NCI-H69 (cell line): ENCODE measurements around the gene PKD1L1.
A peak's percentile ranks its signal among the peaks of the same experiment; 100 is the strongest.
"Not testable (repeated sequence)": the region's sequence is repeated elsewhere in the genome, so short reads cannot be mapped to it uniquely, and the experiment has no call there.

Experiments
- DNase-seq: peaks from one replicate; lab custom pipeline; 2025; lab: John Stamatoyannopoulos, UW

The PKD1L1 gene

DNA sequence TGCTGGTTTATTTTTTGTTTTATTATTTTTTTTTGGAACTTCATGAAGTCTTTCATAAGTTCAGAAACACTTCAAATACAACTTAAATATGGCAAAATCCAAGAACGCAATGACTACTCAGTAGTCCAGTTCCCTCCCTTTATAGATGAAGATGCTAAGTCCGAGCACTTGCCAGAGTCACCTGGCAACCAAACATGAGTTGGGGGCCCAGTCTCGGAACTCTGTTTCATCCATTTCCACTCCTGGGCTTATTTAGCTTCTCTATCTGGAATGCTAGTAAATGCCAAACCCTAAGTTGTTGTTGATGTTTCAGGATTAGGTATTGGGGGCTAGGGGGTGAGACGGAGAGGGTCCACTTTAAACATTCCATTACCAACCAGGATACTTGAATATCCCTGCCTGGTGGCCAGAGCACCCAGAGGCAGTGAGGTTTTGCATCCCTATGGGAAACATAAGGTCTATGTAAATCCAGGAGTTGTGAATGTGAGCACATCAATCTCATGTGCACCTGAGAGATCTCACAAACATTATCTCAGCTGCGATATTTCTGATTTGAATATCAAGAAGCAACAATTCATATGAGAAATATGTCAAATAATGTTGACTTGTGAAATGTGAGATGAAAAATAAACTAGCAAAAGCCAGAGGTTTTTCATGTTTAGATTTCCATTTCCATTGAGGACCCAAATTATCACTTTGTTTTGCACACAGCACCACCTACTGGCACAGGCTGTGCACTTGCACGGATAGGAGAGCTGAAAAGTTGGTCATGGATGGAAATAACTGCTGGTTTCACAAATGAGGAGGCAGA is 129.3 kb downstream of the PKD1L1 start:
- peak; percentile 79 for DNase-seq

DNA sequence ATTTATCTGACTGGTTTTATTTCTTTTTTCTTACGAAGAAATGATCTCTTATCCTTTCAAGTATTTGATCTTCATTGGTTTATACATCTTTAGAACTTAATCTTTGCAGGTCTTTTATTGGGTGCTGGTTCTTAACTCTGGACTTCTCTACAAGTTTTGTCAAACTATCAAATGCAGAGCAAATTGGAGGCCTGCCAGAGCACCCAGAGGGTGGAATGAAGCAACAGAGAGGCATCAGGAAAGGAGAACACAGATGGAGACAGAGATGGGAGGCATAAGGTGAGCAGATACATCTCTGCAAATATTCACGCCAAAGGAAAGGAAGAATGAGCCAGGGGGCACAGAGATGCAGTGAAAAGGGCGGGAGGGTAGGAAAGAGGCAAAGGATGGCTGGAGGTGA is 130.3 kb downstream of the PKD1L1 start:
- peak; percentile 51 for DNase-seq

DNA sequence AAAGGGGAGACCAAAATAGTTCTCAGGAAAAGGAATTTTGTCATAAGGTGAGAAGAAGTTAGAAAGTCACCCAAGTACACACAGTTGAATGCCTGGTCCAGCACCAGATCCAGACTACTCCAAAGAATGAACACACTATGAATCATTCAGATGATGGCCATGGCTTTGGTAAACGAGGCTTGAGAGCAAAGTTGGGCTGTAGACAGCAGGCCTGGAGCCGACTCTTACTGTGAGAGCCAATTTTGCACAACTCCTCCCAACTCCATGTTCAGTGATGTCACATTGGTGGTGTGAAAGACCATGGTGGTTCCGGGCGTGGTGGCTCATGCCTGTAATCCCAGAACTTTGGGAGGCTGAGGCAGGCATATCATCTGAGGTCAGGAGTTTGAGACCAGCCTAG is 131.6 kb downstream of the PKD1L1 start:
- peak; percentile 19 for DNase-seq

DNA sequence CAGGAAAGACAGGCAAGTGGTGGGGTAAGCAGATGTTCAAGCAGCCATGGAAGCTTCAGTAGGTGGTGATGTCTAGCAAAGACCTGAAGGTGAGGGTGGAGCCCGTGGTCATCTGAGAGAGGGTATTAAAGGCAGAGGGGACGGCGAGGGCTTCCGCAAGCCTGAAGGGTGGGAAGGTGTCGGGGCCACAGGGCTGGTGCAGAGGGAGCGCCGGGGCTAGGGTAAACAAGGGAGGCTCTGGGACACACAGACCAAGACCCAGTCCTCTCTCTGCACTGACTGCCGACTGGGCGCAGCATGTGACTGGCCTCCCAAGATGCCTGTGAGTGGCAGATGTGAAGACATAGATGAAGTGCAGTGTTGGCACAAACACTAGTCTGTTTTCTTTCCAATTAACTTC is 132.4 kb downstream of the PKD1L1 start:
- no peak for DNase-seq

DNA sequence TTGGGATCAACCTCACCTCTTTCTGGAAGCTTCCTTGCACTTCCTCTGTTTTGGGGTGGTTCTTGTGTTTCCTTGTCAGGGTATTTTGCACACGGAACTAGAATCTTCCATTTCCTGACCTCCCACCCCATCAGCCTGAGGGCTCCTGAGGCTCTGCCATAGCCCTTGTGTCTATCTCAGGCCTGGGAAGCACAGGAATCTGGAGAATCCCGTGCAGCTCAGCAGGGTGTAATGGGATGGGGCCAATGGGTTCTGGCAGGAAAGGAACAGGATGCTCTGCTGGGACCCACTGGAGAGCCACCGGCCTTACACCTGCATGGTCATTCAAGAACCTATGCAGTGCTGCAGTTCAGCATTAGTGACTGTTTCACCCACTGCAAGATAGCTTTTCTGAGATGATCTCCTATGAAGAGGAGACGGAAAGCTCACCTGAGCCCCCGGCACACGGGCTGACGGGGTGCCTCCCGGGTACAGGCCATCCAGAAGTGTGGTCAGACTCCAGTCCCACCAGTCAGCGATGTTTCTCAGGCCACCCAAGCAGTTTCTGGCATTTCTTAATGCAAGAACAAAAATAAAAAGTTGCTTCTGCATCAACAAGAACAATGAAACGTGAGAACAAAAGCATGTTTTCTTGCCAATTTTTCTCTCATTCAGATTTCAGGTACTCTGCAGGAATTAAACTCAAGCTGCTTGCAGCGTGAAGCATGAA is 133.2 kb downstream of the PKD1L1 start:
- DNase-seq, result no peak

DNA sequence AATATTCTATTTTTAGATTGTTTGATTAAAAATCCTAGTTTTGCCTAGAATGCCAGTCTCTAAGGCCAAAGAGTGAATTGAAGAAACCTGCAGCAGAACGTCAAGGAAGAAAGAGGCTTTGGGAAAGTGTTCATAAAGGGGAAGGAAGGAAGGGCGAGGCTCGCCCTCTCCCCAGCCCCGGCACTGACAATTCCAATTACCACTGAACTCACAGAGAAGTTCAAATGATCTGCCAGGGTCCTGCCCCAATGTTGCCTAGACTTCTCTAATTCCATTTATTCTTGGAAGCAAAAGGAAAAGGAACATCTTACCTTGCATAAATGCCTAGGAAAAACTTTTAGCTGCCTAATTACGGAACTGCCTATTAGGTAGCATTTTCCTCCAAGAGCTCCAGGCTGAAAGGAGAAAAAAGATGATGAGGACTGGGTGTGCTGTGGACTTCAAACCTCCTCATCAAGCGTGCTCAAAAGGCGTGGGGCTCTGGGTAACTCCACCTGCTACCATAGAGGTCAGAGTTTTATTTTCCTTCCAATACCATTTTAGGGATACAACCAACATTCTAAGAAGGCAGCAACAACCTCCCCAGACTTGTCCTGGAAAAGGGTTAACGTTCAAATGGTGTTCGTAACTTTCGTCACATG is 134.5 kb downstream of the PKD1L1 start:
- no peak for DNase-seq

DNA sequence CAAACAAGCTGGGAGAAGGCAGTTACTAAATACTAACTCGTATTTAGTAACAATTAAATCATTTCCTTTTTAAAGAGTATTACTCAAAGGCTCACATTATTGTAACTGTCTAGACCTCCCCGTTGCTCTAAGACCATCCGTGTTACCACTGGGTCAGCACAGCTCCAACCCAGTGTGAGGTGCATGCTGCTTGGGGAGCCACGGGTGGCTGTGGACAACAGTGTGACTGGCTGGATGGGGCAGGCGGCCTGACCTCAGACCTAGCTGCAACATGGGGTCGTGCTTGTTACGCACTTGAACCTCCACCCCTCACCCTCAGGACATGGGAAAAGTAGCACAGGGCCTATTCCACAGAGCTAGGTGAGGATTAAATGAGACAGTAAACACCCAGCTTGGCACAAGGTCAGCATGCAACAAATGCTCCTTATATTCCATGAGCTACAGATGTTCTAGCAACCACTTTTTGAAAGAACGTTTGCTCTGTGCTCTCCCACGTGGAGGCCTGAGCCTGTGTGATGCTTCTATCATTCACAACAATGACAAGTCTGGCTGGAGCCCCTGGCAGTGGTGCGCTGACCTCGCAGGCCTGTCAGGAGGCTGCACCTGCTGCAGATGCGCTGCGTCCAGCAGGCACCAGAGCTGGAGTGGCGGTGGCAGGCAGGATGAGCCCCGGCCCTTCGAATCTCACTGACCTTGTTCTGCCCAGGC is 135.7 kb downstream of the PKD1L1 start:
- DNase-seq, result peak; percentile 33

DNA sequence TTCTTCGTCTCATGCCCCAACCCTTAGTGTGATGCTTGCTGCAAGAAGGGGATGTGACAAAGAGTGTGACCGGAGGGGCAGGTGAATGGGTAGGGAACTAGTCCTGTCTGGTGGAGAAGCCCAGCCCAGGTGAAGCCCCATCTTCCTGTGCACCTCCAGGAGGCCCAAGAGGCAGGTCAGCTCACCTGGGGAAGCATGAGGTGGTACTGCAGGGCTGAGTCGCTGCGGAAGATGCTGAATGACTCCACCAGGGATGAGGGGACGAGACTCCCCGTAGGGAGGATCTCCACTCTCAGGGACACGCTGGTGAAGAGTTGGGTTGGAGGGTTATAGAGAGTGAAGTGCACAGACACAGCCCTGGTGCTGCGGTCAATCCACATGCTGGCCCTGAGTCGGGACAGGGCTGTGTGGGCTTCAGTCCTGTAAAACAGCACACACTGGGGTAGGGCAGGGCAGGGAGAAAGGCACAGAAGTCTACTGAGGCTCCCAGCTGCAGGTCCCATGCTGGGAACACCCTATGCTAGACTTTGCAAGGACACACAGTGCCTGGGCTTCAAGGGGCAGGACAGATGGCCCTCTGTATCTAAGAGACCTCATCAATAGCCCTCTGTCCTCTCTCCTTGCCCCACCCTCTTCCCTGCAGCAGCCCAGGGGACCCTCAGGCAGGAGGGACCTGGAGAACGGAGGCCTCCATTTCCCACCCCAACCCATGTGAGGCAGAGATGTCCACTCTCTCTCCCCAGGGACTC is 136.5 kb downstream of the PKD1L1 start:
- DNase-seq, result no peak

DNA sequence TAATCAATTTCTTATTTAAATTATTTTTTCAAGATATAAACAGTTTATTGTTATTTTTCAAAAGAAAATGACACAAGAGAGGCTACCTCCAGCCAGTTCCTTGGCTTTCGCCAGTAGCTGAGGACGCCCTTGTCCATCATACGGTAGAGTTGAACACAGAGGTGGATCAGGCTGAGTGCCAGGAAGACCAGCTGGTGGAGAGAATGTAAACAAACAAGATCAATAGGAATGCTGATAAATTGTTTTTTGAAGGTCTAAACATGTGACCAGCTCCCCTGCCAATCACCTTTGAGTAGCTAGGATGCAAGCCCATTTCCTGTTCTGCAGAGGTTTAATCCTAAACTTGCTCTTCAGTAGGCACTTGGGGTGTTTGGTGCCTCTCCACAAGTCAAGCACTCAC is 138.9 kb downstream of the PKD1L1 start:
- peak; percentile 60 for DNase-seq

DNA sequence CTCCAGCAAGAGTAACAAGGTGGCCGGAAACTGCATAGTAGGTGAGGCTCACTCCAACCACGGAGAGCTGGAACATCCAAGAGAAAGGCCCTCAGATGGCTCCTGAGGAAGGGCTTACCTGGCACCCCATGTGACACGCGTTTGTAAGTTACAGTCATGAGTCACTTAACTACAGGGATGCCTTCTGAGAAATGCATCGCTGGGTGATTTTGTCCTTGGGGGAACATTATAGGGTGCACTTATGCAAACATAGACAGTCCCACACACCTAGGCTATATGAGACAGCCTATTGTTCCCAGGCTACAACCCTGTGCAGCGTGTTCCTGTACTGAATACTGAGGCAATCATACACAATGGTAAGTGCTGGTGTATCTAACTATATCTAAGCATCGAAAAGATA is 139.9 kb downstream of the PKD1L1 start:
- peak; percentile 30 for DNase-seq

DNA sequence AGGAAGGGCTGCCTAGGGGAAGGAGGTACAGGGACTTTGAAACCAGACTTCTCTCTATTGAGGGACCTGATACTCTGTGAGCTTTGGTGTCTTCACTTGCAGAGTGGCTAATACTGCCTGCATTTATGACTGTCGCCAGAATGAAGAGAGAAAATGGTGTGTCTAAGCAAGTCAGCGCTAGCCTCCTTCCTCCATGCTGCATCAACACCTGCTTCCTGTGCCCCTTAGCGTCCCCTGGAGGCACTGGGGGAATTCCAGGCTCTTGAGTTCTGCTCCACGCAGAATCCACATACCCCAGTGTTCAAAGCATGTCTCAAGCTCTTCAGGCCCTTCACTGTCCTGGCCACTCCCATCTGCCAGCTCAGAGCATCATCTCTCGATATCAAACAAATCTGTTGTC is 140.5 kb downstream of the PKD1L1 start:
- DNase-seq, result peak; percentile 39

DNA sequence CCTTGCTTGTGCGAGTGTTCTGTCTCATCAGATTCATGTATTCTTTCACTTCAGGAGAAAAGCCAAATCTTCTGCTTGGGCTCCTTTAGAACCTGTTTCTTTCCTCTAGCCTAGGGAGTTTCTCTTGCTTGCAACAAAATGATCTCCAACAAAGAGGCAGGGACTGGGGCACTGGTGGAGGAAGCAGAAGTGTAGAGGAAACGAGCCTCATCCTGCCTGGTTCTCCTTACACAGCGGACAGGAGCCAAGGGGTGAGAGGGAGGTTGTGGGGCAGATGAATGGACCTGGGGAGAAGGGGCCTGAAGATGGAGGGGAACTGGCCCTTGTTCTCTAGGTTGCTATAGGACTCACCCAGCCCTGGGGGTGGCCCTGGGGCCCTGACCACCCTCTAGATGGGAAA is 141.1 kb downstream of the PKD1L1 start:
- DNase-seq, result no peak

DNA sequence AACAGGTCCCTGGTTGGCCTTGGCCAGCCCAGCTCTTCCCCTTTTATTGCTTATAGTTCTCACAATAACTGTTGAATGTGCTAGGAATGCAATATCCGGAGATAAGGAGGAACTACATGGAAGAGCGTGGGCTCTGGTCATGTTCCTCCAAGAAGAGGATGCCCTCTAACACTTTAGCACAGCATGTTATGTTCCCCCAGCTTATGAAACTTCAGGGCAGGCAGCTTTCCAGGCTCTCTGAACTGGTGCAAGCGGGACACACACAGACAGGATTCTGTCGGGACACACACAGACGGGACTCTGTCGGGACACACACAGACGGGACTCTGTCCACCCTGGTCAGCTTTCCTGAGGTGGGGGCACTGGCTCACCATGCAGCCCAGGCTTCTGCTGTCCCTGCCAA is 141.6 kb downstream of the PKD1L1 start:
- no peak for DNase-seq

DNA sequence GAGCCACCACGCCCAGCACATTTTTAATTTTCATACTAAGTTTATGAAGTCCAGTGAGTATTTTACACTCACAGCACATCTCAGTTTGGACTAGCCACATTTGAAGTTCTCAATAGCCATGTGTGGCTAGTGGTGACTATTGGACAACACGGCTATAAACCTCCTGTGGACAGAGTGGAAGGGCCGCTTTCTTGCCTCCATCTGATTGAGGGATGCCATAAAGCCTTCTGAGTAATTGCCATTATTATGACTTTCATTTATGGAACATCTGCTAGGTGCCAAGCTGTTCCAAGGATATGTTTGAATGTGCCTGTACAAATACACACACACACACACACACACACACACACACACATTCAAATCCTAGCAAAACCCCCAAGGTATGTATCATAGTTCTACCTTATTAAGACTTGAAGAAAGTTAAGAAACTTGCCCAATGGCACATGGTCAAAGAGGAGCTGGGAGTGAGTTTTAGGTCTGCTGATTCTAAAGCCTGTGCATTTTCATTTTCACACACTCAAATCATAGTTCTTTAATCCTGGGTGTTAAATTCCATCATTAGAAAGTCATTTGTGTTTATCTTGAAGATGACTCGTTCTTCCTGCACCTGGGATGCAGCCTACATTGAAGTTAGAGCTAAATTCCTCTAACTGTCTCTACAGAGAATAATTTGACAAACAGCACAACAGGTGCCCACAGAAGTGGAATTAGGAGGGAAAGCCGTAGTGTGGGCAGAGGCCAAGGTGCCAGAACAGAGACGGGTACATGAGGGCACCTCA is 143.3 kb downstream of the PKD1L1 start:
- peak; percentile 96 for DNase-seq

DNA sequence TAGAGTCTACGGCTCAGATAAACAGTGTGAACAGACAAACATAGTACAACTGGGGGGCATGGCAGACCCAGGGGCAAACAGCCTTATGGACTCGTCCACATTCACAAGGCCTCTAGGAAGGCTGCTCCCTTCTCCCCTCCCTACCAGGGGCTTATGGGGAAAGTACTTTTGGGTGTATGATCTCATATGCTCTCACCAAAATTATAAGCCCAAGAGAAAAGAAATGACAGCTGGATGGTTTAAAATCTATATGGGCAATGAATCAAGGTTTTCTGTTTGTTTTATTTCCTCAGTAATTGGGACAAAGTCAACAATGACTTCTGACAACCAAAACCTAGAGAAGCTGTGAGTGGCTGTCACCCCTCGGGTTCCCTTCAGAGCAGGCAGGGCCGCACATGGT is 144.4 kb downstream of the PKD1L1 start:
- peak; percentile 98 for DNase-seq

DNA sequence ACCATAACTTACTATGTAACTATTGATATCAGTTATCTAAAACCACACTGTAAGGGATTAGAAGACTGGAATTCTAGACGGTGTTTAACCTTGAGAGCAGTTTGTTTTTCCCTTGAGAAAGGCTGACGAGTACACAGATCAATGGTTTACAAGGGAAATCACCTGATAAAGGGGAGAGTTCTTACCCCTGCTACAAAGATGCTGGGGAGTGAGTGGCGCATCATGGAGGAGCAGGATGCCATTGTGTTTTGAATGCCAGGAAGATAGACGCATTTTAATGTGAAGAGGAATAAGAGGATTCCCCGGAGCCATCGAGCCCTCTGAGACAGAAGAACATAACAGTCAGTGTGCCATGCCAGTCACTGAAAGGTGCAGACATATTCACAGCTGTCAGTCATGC is 145.2 kb downstream of the PKD1L1 start:
- DNase-seq, result peak; percentile 49

DNA sequence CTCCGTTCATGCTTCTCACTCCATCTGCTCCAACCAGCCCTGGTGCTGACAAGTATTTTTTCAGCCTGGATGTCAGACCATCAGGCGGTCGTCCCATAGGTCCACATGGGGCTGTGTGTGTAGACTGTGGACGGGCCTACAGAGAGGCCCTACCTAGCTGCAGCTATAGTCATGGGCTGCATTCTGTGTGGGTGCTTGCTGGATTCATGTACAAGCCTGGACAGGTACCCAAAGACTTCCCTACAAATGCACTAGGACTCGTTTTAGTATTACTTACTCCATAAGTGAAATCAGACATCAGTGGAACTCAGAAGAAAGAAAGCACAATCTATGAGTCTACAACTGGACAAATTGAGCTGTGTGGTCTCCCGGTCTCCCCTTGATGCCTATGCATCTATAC is 146.8 kb downstream of the PKD1L1 start:
- DNase-seq, result no peak

DNA sequence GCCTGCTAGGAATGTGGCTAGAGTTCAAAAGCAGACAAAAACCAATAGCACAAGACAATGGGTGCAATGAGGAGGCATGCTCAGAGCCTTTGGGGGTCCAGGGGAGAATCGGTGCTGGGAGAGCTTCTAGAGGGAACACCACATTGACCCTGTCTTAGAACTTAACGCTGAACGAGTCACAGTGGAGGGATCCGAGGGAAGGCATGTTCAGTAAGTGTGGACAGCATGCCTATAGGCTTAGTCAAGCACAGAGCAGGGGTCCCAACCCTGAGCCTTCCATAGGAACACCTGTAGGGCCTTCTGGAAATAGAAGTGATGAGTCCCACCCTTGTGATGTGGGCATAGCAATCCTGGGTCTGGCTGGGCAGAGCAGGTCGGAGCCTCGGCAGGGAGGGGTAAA is 148.7 kb downstream of the PKD1L1 start:
- DNase-seq, result no peak

DNA sequence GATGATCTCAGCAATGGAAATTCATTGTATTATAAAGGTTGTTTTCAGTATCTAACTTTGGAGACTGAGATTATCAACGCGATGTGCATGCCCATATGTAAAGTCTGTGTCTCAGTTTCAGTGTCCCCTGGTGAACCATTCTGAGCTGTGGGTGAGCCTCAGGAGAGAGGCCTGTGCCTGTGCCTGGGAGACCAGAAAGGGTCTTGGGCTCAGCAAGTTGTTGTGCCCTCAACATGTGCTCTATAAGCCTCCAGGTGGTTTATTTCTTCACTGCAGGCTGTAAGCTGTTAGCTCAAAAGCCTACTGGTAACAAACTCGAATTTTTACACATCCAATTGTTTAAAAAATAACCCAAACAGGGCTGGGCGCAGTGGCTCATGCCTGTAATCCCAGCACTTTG is 151.9 kb downstream of the PKD1L1 start:
- DNase-seq, result no peak

DNA sequence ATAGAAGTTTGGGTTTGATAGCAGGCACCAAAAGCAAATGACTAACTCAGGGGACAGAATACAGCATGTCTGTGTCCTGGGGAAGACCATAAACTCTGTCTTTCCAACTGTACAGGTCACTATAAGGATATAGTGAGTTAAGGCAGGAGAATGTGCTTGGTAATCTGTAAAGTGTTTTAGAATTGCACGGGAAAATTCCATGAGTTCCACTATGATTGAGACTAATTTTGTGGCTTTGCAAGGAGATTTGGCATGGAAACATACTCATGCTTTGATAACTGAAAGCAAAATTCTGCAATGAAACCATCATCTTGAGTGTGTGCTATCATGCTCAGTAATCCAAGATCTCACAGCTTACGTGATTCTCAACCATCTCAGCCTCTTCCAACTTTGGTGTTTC is 152.6 kb downstream of the PKD1L1 start:
- no peak for DNase-seq

DNA sequence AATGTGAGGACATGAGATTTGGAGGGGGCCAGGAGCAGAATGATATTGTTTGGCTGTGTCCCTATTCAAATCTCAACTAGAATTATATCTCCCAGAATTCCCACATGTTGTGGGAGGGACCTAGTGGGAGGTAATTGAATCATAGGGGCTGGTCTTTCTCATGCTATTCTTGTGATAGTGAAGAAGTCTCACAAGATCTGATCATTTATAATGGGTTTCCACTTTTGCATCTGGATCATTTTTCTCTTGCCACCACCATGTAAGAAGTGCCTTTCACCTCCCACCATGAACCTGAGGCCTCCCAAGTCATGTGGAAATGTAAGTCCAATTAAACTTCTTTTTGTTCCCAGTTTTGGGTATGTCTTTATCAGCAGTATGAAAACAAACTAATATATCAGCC is 153.1 kb downstream of the PKD1L1 start:
- not testable (repeated sequence) for DNase-seq
